Subcutaneous abdominal adipose tissue (tissue), 5 donors: ENCODE data around the gene APOA5.
"Not testable (repeated sequence)": the region's sequence is repeated elsewhere in the genome, so short reads cannot be mapped to it uniquely, and the experiment has no call there.

Experiments
- H3K27ac ChIP-seq: one replicate; pipeline ENCODE4 v1.7.0; 2013; ENCODE audit warnings: low read depth, mild to moderate bottlenecking, inconsistent platforms, low read length, moderate library complexity
- H3K27me3 ChIP-seq, 5 donors: one replicate each; pipeline ENCODE4 v1.7.0; 2013; ENCODE audit warnings: low read length in 5 of 5, inconsistent platforms in 1 of 5; ENCODE audit not compliant: control insufficient read depth in 5 of 5, insufficient read depth in 4 of 5
- H3K36me3 ChIP-seq, 5 donors: one replicate each; pipeline ENCODE4 v1.7.0; 2013; ENCODE audit warnings: low read length in 5 of 5; ENCODE audit not compliant: control insufficient read depth in 5 of 5, insufficient read depth in 5 of 5
- H3K4me1 ChIP-seq, 5 donors: one replicate each; pipeline ENCODE4 v1.7.0; 2013; ENCODE audit warnings: low read length in 5 of 5, mild to moderate bottlenecking in 3 of 5, moderate library complexity in 1 of 5; ENCODE audit not compliant: control insufficient read depth in 5 of 5, insufficient read depth in 5 of 5
- H3K4me3 ChIP-seq, 5 donors: one replicate each; pipeline ENCODE4 v1.7.0; 2013; ENCODE audit warnings: low read length in 5 of 5, low read depth in 1 of 5
- H3K9ac ChIP-seq, 5 donors: one replicate each; pipeline ENCODE4 v1.7.0; 2013; ENCODE audit warnings: low read length in 5 of 5, mild to moderate bottlenecking in 4 of 5, moderate library complexity in 3 of 5
- H3K9me3 ChIP-seq, 5 donors: one replicate each; pipeline ENCODE4 v1.7.0; 2013; ENCODE audit warnings: low read length in 5 of 5; ENCODE audit not compliant: control insufficient read depth in 5 of 5
- donor health status: healthy.
- donor health status: healthy.
- donor health status: healthy.
- donor health status: healthy.
- donor health status: healthy.

Gene APOA5

GRCh38 chr11:116834535-116835041 lies 42.9 kb upstream of the APOA5 start:
- H3K9me3 ChIP-seq, H3K27me3 ChIP-seq, H3K4me3 ChIP-seq, H3K9ac ChIP-seq, H3K36me3 ChIP-seq, H3K27ac ChIP-seq: not testable (repeated sequence)
- H3K4me1 ChIP-seq, result peaks cover 2 to 28% (median 24%) of the 10 kb centered on the region in 5 donors

- Histone ChIP-seq H3K4me3 (no peak overlapping the region), H3K4me1 (peaks cover 2 to 32% (median 28%) of the 10 kb centered on the region in 5 donors), H3K27me3 (no peaks in the 10 kb centered on the region), H3K27ac (no peak overlapping the region), H3K36me3 (no peaks in the 10 kb centered on the region), H3K9me3 (no peaks in the 10 kb centered on the region), H3K9ac (no peak overlapping the region)
Measured at GRCh38 chr11:116833816-116834534, 42.3 kb upstream of the APOA5 start.

DNA sequence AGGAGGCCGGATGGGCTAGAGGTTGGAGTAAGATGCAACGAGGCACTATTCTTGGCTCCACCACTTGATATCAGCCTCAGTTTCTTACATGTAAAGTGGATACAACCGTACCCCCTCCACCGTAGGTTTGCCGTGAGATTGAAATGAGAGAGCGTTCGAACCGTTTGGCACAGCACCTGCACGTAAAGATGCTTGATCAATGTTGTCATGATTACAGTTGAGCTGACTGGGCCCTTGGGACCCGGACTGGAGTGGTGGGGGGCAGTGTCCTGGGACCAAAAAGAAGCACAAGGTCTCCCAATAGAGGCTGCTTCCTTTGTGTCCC lies 41.8 kb upstream of the APOA5 start:
- Histone ChIP-seq H3K36me3 (no peaks in the 10 kb centered on the region), H3K27me3 (no peaks in the 10 kb centered on the region), H3K4me1 (peaks cover 2 to 32% (median 28%) of the 10 kb centered on the region in 5 donors), H3K9me3 (no peaks in the 10 kb centered on the region), H3K27ac (no peak overlapping the region), H3K9ac (no peak overlapping the region), H3K4me3 (no peak overlapping the region)

DNA sequence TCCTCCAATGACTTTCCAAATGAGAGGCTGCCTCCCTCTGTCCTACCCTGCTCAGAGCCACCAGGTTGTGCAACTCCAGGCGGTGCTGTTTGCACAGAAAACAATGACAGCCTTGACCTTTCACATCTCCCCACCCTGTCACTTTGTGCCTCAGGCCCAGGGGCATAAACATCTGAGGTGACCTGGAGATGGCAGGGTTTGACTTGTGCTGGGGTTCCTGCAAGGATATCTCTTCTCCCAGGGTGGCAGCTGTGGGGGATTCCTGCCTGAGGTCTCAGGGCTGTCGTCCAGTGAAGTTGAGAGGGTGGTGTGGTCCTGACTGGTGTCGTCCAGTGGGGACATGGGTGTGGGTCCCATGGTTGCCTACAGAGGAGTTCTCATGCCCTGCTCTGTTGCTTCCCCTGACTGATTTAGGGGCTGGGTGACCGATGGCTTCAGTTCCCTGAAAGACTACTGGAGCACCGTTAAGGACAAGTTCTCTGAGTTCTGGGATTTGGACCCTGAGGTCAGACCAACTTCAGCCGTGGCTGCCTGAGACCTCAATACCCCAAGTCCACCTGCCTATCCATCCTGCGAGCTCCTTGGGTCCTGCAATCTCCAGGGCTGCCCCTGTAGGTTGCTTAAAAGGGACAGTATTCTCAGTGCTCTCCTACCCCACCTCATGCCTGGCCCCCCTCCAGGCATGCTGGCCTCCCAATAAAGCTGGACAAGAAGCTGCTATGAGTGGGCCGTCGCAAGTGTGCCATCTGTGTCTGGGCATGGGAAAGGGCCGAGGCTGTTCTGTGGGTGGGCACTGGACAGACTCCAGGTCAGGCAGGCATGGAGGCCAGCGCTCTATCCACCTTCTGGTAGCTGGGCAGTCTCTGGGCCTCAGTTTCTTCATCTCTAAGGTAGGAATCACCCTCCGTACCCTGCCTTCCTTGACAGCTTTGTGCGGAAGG lies 40.9 kb upstream of the APOA5 start:
- Histone ChIP-seq H3K4me1 (peaks cover 2 to 32% (median 28%) of the 10 kb centered on the region in 5 donors), H3K9ac (no peak overlapping the region), H3K4me3 (no peak overlapping the region), H3K9me3 (no peaks in the 10 kb centered on the region), H3K27ac (no peak overlapping the region), H3K36me3 (no peaks in the 10 kb centered on the region), H3K27me3 (no peaks in the 10 kb centered on the region)

- Histone ChIP-seq H3K9me3 (no peaks in the 10 kb centered on the region), H3K36me3 (no peaks in the 10 kb centered on the region), H3K9ac (no peak overlapping the region), H3K4me3 (no peak overlapping the region), H3K27ac (no peak overlapping the region), H3K4me1 (peaks cover 2 to 30% (median 28%) of the 10 kb centered on the region in 5 donors), H3K27me3 (no peaks in the 10 kb centered on the region)
Measured at GRCh38 chr11:116831790-116832349, 40.2 kb upstream of the APOA5 start.

- H3K4me3 ChIP-seq, result no peak overlapping the region
- no peak overlapping the region for H3K27ac ChIP-seq
- H3K9me3 ChIP-seq, result no peaks in the 10 kb centered on the region
- no peaks in the 10 kb centered on the region for H3K27me3 ChIP-seq
- H3K4me1 ChIP-seq, result peaks cover 2 to 17% (median 16%) of the 10 kb centered on the region in 5 donors
- no peaks in the 10 kb centered on the region for H3K36me3 ChIP-seq
- no peak overlapping the region for H3K9ac ChIP-seq
Measured at GRCh38 chr11:116830184-116830912, 38.7 kb upstream of the APOA5 start.

- Histone ChIP-seq H3K9ac (no peak within 1 kb of the TSS), H3K9me3 (no peaks in the 10 kb centered on the region), H3K27me3 (no peaks in the 10 kb centered on the region), H3K27ac (no peak within 1 kb of the TSS), H3K4me1 (peaks cover under 1 to 10% (median 9%) of the 10 kb centered on the region in 5 donors), H3K4me3 (no peak within 1 kb of the TSS), H3K36me3 (no peaks in the 10 kb centered on the region)
Measured at GRCh38 chr11:116829525-116830183, 38.0 kb upstream of the APOA5 start, which contains the start of gene APOC3. APOC3 (plus strand) TSS chr11:116829907; CDS start chr11:116830583, 676 bp downstream.

- no peak overlapping the region for H3K27ac ChIP-seq
- H3K27me3 ChIP-seq, result no peaks in the 10 kb centered on the region
- H3K4me3 ChIP-seq, result no peak overlapping the region
- H3K4me1 ChIP-seq, result peaks cover 0 to 10% (median 8%) of the 10 kb centered on the region in 5 donors
- no peaks in the 10 kb centered on the region for H3K36me3 ChIP-seq
- no peaks in the 10 kb centered on the region for H3K9me3 ChIP-seq
- no peak overlapping the region for H3K9ac ChIP-seq
Measured at GRCh38 chr11:116828632-116829524, 37.2 kb upstream of the APOA5 start.
